Stimulated activated CD8-positive, alpha-beta memory T cell treated with anti-CD3 and anti-CD28 coated beads, Interleukin-4, amount 100 ng/mL, for 48 hours (primary cell): ENCODE measurements around the gene ALPL.
A peak's percentile ranks its signal among the peaks of the same experiment; 100 is the strongest.

Experiments used
- DNase-seq: peaks from one replicate; pipeline ENCODE4 v3.0.0-alpha.2; 2020

Gene ALPL

GRCh38 chr1:21532496-21532895 is 23.3 kb downstream of the ALPL start:
- DNase-seq = no peak

- no peak for DNase-seq
Observed at GRCh38 chr1:21532992-21533534, 23.8 kb downstream of the ALPL start.

GRCh38 chr1:21534146-21534545 is 24.9 kb downstream of the ALPL start:
- DNase-seq = no peak

- DNase-seq = peak; percentile 29
Observed at GRCh38 chr1:21534674-21535378, 25.6 kb downstream of the ALPL start.

- DNase-seq = no peak
Observed at GRCh38 chr1:21536218-21536617, 27.0 kb downstream of the ALPL start.

GRCh38 chr1:21537511-21537931 is 28.3 kb downstream of the ALPL start:
- DNase-seq = no peak

- DNase-seq = no peak
Observed at GRCh38 chr1:21537932-21538630, 28.9 kb downstream of the ALPL start.

- DNase-seq = peak; percentile 31
Observed at GRCh38 chr1:21539933-21540332, 30.7 kb downstream of the ALPL start.

- DNase-seq = no peak
Observed at GRCh38 chr1:21541329-21541728, 32.1 kb downstream of the ALPL start.

GRCh38 chr1:21541835-21542234 is 32.6 kb downstream of the ALPL start:
- DNase-seq = no peak

GRCh38 chr1:21543598-21543997 is 34.4 kb downstream of the ALPL start:
- no peak for DNase-seq

- no peak for DNase-seq
Observed at GRCh38 chr1:21544095-21544494, 34.9 kb downstream of the ALPL start.

GRCh38 chr1:21546122-21546825 is 37.1 kb downstream of the ALPL start:
- no peak for DNase-seq

- DNase-seq = no peak
Observed at GRCh38 chr1:21547876-21548275, 38.7 kb downstream of the ALPL start.

GRCh38 chr1:21550097-21550496 is 40.9 kb downstream of the ALPL start:
- DNase-seq = no peak

- no peak for DNase-seq
Observed at GRCh38 chr1:21550866-21551475, 41.7 kb downstream of the ALPL start.

GRCh38 chr1:21552715-21553114 is 43.5 kb downstream of the ALPL start:
- no peak for DNase-seq

GRCh38 chr1:21553116-21553926 is 44.1 kb downstream of the ALPL start:
- no peak for DNase-seq

- no peak for DNase-seq
Observed at GRCh38 chr1:21559788-21560567, 50.8 kb downstream of the ALPL start.

- DNase-seq = no peak
Observed at GRCh38 chr1:21560916-21561638, 51.9 kb downstream of the ALPL start.

- DNase-seq = no peak
Observed at GRCh38 chr1:21562896-21563295, 53.7 kb downstream of the ALPL start.
